SKM-1 treated with dmso at 0.1 percent for 144 hours (cell line): ENCODE results near the gene TTC24.

Source experiments
- DNase-seq: peaks from one replicate; lab custom pipeline; 2025; ENCODE audit not compliant: unreplicated experiment; lab: John Stamatoyannopoulos, UW

Gene TTC24

DNA sequence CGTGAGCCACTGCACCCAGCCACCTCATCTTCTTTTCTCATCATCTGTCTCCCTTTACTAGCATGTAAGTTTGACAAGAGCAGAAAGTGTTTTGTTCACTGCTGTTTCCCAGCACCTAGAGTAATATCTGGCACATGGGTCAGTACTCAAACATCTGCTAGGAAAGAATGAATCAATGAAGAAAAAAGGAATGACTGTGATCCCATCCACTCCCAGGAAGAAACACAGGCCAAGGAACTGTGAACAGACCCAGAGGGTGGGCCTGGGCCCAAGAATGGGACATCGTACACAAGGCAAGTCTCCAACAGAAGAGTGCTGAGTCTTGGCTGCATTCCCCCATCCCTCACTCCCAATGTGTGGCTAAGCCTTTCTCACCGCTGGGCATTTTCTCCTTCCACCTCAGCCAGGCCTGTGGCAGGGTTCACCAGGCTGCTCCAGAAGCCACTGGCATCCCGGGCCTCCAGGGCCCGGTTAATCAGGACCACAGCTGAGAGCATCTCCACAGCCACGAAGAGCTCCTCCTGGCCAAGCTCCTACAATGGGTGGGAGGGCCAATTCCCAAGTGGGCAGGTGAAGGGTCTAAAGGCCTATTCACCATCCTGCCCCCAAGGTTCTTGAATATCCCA, 25.6 kb upstream of the TTC24 start:
- no peak for DNase-seq

- DNase-seq: no peak
Observed at GRCh38 chr1:156554971-156555370, 24.6 kb upstream of the TTC24 start.

DNA sequence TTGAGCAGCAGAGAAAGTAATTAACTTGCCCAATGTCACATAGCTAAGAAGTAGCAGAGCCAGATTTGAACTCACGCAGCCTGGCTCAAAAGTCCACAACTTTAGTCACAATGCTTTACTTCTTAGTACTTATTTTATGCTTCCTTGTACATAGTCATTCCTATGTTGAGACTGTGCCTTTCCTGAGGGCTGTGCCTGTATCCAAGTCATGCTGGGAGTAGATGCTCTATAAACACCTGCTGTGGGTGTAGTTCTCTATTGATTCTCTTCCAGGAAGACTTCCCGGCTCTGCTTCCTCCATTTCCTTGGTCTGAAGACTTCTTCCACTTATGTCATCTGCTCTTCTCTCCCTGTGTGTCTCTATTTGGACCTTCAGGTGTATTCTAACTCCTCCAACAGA, 23.8 kb upstream of the TTC24 start:
- no peak for DNase-seq

DNA sequence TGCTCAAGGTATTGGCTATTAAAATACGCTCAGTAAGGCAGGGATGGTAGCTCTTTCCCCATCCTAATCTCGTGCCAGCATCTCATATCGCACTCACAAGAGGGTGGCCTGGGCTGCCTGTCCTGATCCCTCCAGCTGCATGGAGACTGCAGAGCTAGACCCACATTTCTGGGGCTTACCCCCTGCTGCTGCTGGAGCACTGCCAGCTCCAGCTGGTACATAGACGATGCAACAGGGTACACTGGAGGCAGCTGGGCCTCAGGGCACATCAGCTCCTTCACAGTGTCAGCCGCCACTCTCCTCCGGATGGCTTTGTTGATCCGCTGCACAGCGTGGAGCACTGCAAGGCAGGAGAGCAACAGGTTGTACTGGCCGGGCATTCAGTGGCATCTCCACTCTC, 23.2 kb upstream of the TTC24 start:
- DNase-seq: no peak

- DNase-seq: no peak
Observed at GRCh38 chr1:156559086-156559796, 20.3 kb upstream of the TTC24 start.

- no peak for DNase-seq
Observed at GRCh38 chr1:156559797-156560385, 19.6 kb upstream of the TTC24 start.

DNA sequence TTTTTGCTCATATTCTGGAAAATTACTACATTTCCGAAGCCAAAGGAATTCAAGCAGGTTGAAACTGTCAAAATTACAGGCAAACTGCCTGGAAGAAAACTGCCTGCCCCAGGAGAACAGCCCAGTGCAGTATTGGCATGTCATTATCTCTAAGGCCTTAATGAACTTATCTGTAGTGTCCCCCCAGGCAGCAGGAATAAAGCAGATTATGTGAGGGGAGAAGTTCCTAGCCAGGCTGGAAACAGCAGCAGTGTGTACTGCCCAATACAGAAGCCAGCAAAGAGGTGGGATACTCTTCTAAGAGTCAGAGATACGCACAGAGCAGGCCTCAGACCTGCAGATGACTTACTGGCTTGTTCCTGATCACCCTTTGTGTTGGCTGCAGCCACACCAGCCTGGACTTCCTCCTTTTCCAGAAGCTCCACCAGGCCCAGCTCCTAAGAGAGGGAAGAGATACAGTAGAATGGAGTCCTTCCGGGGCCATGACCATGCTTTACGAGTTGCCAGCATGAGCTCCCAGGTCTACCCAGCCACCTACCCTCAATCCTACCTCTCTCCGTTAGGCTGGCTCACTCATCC, 18.8 kb upstream of the TTC24 start:
- no peak for DNase-seq

DNA sequence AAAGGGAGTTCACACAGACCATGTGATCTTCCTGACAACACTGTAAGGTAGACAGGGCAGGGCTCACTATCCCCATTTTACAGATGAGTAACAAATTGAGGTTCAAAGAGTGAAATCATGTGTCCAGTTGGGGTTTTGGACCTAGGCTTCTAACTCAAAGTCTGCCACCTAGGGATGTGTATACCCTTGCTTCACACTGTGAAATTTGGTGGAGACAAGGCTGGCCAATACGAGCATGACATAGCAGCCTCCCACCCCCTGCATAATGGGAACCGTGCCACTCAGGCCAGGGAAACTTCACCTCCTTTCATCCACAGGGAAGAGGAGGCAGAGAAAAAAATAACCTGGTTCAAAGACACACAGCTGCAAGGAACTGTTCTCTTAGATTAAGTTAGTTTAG, 14.0 kb upstream of the TTC24 start:
- no peak for DNase-seq

DNA sequence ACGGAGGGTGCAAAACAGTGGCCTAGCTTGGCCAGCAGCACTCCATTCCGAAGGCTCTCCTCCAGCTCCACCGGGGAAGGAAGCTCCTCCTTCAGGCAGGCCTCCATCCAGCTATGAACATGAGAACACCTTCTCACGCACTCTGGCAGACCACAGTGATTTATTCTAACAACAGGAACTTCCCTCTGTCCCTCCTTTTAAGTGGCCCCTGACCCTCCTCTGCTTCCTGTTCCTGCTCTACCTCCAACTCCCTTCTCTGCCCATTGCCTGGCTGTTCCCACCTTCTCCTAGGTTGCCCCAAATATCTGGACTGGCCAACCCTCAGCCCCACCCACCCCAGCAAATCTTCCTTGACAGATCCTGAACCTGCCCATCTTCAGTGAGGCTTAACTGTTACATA, 13.1 kb upstream of the TTC24 start:
- DNase-seq: no peak

DNA sequence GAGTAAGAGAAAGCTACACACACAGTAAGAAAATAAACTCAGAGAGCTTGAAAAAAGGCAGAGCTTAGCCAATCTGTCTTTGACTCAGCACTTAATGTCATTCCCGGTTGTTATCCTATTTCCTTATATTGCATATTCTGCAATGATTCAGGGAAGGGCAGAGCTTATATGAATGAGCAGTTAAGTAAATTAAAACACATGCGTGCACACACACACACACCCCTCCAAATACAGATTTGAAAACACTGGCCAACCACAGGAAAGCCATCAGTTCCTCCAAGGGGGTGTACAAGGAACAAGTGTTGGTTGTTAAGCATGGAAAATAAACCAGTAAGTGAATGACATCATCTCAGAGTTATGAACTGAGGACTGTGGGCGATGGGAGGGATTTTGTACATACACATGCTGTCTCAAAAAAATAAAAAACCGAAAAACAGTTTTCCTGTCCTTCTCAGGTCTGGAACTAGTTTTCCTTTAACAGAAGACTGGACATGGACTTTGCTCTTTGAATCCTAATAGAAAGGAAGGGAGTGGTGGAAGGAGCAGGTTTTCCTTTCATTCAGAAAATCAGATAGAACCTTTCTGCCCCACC, 8.2 kb upstream of the TTC24 start:
- DNase-seq: peak; percentile 43

- peak; percentile 92 for DNase-seq
Observed at GRCh38 chr1:156571919-156572662, 7.4 kb upstream of the TTC24 start, which contains the start of gene IQGAP3. TSS of gene IQGAP3 (minus strand) at chr1:156572565. CDS start at chr1:156572529, 36 bp downstream.

GRCh38 chr1:156572663-156573018, 6.9 kb upstream of the TTC24 start:
- DNase-seq: no peak

- DNase-seq: no peak
Observed at GRCh38 chr1:156574039-156574633, 5.4 kb upstream of the TTC24 start.

DNA sequence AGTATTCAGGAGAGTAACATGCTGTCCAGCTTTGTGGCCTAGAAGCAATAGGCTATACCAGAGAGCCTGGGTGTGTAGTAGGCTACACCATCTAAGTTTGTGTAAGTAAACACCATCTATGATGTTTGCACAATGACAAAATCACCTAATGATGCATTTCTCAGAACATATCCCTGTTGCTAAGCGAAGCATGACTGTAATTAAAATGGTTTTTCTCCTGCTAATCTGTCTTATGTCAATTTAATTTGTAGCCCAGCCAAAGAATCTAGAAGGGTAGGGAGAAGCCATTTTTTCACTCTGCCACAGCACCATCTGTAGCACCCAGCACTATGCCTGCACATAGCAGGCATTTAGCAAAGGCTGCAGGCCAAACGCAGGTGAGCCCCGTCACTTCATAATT, 2.0 kb upstream of the TTC24 start:
- no peak for DNase-seq

GRCh38 chr1:156578055-156578454, 1.5 kb upstream of the TTC24 start:
- DNase-seq: no peak

DNA sequence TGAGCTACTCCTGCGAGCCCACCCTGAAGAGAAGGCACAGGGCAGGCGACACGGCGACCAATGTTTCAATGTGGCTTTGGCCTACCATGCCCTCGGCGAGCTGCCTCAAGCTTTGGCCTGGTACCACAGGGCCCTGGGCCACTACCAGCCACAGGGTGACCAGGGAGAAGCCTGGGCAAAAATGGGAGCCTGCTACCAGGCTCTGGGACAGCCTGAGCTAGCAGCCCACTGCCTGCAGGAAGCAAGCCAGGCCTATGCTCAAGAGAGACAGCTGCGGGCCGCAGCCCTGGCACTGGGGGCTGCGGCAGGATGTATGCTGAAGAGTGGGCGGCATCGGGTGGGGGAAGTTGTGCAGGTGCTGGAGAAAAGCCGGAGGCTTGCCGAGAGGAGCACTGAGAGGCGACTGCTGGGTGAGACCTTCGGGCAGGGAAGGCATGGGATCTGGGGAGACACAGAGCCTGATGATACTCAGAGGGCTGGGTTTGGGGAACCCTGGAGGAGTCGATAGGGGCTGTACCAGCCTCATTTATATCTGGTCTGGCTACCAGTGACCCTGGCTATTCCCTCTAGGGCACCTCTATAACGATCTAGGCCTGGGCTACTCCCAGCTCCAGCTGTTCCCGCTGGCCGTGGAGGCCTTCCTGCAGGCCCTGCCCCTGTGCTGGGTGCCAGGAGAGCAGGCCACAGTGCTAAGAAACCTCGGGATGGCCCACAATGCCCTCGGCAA, 2.3 kb downstream of the TTC24 start:
- DNase-seq: no peak

GRCh38 chr1:156582388-156583017, 3.0 kb downstream of the TTC24 start:
- DNase-seq: no peak

- DNase-seq: peak; percentile 90
Observed at GRCh38 chr1:156583821-156584622, 4.5 kb downstream of the TTC24 start.

GRCh38 chr1:156584813-156585212, 5.3 kb downstream of the TTC24 start:
- no peak for DNase-seq
